ENCODE data around the gene RAMP1.

RAMP1 gene

DNA sequence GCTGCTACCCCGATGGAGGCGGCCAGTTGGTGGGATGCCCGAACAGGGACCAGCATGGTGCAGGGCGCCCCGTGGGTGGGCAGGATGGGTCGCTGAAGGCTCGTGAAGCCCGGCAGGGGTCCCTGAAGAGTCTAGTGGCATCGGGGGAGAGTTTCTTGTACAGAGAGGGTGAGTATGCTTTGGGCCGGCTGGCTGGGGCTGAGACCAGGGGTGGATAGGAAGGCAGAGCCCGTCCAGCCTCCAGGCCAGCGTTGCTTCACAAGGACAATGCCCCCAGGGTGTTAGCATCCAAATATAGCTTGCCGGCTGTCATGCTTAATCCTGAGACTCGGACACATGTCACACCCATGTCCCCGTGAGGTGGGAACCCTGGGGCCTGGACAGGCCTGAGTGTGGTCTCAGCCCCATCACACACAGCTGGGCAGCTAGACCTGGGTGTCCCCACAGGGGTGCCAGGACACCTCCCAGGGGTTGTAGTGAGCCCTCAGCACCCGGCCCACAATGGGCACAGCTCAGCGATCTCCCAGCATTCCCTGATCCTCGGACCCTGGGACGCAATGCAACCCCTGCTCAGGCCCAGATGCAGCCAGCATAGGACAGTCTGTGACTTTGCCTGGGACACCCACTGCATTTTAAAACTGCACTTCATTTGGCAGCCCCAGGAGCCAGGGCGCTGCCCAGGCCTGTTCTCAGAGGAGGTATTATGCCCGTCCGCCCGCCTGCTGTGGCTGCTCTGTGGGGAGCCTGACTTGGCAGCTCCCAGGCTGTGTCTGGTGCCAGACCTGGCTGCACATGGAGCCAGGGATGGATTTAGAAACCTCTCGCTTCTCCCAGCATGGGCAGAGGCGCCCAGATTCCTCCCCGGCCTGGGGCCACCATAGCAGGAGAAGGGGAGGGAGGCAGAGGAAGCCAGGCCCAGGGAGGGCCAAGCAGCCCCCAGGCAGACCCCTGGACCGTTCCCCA lies 36.4 kb downstream of the RAMP1 start:
- no peak for DNase-seq

GRCh38 chr2:237896507-237896892 lies 37.1 kb downstream of the RAMP1 start:
- DNase-seq = no peak

- no peak for DNase-seq
Observed at GRCh38 chr2:237896956-237897355, 37.5 kb downstream of the RAMP1 start.

GRCh38 chr2:237898057-237898414 lies 38.6 kb downstream of the RAMP1 start:
- no peak for DNase-seq

DNA sequence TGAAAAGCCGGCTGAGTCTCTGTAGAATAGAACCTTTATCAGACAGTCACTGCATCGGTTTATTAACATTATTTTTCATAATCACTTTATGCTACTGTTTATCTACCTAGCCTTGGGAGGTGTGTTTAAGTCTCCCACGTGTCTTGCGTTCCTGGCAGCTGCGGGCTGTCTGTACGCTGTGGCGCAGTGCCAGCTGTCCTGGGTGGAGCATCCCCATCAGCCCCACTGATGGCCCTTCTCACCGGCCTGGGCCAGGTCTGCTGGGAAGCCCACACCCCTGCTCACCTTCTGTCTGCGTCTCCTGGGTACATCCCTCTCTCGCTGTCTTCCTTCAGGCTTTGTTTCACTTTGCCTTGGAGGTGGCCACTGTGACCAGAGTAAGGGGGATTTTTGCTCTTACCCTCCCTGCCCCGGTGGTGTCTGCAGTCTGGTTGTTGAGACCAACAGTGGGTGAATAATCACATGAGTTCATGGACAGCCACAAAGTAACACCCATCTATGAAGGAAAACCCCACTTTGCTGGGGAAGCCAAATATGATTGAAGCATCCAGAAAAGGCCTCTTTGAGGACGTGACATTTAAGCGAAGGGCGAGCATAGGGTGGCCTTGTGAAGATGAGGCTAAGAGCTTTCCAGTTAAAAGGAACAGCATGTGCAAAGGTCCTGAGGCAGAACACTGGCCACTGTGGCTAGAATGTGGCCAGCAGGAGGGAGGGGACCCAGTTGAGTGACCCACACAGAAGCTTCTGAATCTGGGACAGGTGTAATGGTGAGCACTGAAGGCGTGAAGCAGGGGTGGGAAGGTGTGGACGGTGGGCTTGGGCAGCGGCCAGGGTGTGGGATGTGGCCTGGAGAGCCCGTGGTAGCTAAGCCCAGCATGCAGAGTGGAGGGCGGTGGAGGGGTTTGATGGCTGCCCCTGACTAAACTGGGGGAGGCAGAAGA lies 41.7 kb downstream of the RAMP1 start:
- no peak for DNase-seq

DNA sequence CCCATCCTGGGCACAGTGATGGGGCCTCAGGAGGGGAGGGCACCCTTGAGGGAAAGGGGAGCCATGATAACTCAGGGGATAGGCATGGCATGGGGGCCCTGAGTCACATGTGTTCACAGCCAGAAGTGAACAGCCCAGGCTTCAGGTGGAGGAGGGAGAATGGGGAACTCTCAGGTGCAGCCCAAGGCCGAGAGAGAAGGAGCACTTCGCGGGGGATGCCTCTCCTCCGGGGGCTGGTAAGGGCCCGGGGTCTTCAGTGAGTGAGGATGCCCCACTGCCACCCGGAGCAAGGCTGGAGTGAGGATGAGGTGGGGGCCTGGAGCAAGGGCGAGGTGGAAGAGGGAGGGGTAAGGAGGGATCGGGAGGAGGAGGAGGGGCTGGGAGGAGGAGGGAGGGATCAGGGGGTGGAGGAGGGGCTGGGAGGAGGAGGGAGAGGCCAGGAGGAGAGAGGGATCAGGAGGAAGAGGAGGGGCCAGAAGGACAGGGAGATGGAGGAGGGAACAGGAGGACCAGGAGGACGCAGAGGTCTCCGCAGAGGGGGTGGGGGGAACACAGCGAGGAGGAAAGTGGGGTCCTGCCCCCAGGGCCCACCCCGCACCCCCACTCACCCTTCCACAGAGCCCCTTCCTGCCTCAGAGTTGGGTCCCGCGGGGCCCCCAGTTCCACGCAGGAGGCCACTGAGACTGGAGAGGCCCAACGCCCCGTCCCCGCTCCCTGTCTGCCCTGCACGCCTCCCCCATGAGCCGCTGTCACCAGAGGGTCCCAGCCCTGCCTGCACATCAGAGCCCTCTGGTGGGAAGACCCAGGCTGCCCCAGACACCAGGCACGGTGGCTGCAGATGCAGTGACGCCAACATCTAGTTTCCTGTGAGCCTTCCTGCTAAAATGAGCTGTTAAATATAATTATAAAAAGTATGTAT lies 42.8 kb downstream of the RAMP1 start:
- DNase-seq = no peak

- DNase-seq = peak; percentile 44 to 58
Observed at GRCh38 chr2:237904831-237905599, 45.6 kb downstream of the RAMP1 start.

DNA sequence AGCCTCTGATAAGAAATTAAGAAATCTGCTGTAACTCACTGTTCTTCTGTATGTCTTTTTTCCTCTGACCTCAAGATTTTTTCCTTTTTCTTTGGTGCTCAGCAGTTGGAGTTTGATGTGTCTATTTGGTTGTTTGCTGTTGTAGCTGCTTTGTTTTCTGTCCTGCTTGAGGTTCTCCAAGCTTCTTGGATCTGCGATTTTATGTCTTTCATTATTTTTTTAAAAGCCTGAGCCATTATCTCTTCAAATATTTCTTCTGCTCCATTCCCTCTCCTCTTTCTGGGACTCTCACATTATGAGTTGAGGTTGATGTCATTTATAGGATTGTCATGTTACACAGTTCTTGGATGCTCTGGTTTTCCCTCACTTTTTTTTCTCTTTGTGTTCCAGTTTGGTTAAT lies 47.7 kb downstream of the RAMP1 start:
- no peak for DNase-seq

DNA sequence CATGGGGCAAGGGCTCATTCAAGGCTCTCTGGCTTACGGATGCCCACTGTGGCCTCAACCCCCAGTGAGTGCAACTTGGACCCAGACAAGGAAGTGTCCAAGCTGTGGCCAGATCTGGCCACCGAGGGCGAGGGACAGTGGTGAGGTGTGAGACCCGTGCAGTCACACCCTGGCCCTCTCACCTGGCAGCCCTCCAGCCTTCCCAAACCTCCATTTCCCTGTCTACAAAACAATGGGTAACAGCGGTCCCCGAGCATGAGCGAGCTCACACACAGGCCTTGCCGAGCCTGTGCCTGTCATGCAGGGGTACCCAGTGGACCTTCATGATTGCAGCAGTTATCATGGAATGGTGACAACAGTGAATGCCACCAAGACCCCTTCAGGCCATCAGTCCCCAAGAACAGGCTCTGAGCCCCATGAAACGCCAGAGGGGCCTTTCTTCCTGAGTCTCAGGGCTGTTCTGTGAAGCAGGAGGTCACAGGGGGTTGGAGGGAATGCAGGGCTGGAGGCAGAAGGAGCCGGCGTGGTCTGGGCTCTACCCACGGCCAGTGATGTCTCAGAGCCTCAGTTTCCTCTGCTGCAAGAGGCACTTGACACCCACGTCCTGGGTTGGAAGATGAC lies 49.8 kb downstream of the RAMP1 start:
- no peak for DNase-seq

- no peak for DNase-seq
Observed at GRCh38 chr2:237909801-237910475, 50.5 kb downstream of the RAMP1 start.

DNA sequence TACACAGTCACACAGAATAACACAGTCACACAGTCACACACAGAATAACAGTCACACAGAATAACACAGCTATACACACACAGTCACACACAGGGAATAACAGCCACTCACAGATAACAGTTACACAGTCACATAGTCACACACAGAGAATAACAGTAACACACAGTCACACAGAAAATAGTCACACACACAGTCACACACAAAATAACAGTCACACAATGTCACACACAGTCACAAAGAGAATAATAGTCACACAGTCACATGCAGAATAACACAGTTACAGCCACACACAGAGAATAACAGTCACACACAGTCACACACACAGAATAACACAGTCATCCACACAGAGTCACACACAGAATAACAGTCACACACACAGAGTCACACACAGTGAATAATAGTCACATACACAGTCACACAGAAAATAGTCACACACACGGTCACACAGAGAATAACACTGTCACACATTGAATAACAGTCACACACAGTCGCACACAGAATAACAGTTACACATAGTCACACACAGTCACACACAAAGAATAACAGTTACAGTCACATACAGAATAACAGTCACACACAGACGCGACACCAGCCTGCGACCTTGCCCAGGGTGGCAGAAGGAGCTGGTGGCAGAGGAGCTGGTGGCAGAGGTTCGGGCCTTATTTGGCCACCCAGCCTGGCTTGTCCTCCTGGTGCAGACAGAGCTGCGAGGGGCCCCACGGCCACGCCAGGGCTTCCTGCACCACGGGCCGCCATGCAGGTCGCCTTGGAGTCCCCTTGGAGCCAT lies 51.3 kb downstream of the RAMP1 start:
- DNase-seq = no peak

DNA sequence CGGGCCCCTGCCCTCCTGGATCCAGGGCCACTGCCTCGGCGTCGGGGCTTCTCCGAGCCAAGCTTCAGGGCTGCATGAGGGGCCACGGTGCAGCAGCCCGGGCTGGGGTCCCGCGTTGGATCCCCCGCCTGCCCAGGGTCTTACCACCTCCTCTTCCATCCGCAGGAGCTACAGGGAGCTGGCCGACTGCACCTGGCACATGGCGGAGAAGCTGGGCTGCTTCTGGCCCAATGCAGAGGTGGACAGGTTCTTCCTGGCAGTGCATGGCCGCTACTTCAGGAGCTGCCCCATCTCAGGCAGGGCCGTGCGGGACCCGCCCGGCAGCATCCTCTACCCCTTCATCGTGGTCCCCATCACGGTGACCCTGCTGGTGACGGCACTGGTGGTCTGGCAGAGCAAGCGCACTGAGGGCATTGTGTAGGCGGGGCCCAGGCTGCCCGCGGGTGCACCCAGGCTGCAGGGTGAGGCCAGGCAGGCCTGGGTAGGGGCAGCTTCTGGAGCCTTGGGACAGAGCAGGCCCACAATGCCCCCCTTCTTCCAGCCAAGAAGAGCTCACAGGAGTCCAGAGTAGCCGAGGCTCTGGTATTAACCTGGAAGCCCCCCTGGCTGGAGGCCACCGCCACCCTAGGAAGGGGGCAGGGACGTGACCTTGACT lies 52.1 kb downstream of the RAMP1 start:
- no peak for DNase-seq

DNA sequence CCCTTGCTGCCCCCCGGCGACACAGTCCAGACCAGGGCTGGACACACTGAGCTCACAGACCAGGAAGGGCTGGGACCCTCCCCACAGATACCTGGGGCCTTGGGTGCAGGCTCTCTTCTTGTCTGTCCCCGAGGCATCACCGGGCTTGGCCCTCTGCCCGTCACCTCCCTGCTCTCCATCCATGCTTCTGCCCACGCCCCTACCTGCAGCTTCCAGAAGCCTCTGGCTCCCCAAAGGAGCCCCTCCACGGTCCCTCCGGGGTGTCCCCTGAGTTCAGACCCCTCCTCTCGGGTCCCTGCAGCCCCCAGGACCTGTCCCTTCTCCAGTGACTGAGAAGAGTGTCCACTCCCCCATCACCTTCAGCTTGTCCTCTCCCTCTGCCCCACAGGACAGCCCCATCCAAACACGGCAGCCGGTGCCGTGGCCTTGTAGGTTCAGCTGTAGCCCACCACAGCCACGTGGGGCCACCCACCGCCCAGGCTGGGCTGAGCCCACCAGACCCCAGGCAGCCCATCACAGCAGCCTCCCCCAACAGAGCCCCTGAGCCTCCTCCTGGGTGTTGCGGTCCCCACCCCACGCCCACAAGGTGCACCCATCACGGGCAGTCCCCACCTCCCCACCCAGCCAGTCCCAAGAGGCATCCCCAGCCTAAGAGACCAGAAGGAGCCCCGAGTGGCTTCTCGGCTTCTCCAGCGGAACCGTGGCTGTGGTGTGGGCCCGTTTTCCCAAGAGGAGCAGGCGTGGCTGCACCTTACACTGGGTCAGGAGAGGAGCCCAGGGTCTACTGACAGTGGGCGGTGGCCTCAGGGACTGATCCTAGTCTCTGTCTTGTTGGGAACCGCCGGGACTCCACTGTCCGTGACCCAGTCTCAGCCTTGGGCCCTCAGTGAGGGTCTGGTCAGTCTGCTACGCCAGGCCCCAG lies 53.1 kb downstream of the RAMP1 start:
- DNase-seq = no peak

DNA sequence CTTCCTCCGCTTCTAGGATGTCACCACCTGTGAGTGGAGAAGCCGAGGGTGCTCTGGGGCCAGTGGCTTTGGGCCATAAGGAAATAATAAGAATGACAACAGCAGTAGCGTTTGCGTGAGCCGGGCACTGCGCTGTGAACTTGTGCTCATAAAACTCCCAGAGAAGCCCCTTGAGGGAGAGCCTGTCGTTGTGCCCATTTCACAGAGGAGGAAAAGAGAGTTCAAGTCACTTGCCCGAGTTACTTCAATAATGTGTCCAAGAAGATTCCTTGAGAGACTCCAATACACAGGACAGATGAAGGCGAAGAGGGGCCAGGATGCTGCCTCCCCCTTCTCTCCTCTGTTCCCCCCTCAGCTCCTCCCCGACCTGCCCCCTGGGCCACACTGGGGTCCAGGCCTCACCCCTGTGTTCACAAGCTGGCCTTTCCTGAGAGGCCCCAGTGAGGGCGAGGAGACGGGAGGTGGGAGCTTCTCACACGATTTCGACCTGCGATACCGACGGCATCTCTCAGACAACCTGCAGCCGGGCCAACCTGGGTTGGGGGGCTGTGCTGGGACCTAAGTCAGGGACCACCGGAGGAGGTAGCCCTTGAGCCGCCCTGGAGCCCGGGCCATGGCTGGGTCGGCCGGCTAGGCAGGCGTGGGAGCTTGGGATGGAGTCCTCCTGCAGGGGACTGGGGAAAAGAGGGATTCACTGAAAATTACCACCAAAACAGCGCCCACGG lies 53.9 kb downstream of the RAMP1 start:
- DNase-seq = no peak

DNA sequence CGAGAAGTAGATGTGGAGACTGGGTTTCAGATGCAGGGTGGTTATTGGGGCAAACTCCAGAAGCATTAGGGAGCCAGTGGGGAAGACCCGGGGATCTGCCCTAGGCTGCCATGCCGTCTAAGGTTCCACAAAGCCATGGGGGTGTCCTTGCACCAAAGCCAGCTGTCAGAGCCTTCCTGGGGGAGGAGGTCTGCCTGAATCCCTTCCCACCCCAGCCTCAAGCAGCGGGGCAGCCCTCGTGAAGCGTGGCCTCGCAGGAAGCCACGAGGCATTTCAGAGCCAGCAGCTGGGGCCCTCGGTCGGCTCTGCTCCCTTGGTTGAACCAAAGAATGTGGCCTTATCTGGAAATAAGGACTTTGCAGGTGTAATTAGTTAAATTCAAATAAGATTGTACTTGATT lies 56.2 kb downstream of the RAMP1 start:
- no peak for DNase-seq

DNA sequence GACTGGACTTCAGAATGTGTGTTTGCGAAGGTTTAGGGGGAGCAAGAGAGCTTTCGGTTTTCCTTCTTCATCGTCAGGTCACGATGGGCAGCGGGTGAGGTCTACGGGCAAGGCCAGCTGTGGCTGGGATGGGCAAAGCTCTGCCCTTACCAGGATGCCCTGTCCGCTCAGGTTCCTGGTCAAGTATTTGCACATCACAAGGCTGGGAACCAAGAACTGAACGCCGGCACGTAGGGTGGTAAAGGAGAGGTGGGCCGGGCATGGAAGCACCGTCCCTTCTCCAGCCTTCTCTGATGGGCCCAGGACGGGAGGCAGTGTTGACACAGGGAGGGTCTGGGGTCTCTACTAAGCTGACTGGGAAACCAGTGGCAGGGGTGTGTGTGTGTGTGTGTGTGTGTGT lies 56.9 kb downstream of the RAMP1 start:
- no peak for DNase-seq

GRCh38 chr2:237917696-237918374 lies 58.4 kb downstream of the RAMP1 start:
- no peak for DNase-seq

Data from activated CD4-positive, alpha-beta T cell treated with anti-CD3 and anti-CD28 coated beads, Interleukin-2, amount 50 U/mL, for 48 hours (primary cell).